SU-DHL-6 (cell line): ENCODE data around the gene C19orf85.

Source experiments
- EZH2phosphoT487 ChIP-seq: fragments of 200-600 bp; sonication (generic), shearing (Covaris generic); conservative IDR thresholded peaks from 2 replicates; pipeline ENCODE4 v1.6.1; 2018; ENCODE audit warnings: mild to moderate bottlenecking, antibody characterized with exemption, low read length, moderate library complexity, mixed read lengths
- TF ChIP-seq, protein P1 (sequence below): fragments of 200-600 bp; sonication (generic); IDR thresholded peaks from one replicate; pipeline ENCODE4 v1.5.1; 2017; ENCODE audit warnings: antibody characterized with exemption, mild to moderate bottlenecking, low read length, moderate library complexity; ENCODE audit not compliant: insufficient read depth, poor library complexity, severe bottlenecking

DNA sequence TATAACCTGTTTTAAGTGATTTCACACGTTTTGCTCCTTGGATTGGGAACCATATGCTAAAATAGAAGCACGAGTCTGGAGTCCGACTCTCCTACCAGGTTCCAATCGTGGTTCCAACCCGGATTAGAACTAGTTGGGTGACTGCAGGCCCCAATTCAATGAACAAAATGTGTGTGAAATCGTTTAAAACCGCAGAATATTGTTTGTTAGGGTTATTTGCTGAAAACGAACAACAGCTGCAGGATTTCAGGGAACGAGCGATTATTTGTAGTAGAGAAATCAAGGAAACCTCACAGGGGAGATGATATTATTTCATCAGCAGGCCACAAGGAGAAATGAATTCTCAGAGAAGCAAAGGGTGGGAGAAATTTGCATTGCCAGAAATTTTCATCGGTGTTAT lies 40.4 kb upstream of the C19orf85 start:
- TF ChIP-seq, protein P1, sequence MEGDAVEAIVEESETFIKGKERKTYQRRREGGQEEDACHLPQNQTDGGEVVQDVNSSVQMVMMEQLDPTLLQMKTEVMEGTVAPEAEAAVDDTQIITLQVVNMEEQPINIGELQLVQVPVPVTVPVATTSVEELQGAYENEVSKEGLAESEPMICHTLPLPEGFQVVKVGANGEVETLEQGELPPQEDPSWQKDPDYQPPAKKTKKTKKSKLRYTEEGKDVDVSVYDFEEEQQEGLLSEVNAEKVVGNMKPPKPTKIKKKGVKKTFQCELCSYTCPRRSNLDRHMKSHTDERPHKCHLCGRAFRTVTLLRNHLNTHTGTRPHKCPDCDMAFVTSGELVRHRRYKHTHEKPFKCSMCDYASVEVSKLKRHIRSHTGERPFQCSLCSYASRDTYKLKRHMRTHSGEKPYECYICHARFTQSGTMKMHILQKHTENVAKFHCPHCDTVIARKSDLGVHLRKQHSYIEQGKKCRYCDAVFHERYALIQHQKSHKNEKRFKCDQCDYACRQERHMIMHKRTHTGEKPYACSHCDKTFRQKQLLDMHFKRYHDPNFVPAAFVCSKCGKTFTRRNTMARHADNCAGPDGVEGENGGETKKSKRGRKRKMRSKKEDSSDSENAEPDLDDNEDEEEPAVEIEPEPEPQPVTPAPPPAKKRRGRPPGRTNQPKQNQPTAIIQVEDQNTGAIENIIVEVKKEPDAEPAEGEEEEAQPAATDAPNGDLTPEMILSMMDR = no peak
- TF ChIP-seq EZH2phosphoT487 = no peak
